Measurements from ENCODE around the gene LINGO3. TPM values are rescaled to one million over a fixed set of nuclear protein-coding genes. Genes with fewer than 3 reads are reported as not detected.
"Not testable (repeated sequence)": the region's sequence is repeated elsewhere in the genome, so short reads cannot be mapped to it uniquely, and the experiment has no call there.

LINGO3 gene
- total RNA-seq, 1 donor from 2014 or later = not detected

DNA sequence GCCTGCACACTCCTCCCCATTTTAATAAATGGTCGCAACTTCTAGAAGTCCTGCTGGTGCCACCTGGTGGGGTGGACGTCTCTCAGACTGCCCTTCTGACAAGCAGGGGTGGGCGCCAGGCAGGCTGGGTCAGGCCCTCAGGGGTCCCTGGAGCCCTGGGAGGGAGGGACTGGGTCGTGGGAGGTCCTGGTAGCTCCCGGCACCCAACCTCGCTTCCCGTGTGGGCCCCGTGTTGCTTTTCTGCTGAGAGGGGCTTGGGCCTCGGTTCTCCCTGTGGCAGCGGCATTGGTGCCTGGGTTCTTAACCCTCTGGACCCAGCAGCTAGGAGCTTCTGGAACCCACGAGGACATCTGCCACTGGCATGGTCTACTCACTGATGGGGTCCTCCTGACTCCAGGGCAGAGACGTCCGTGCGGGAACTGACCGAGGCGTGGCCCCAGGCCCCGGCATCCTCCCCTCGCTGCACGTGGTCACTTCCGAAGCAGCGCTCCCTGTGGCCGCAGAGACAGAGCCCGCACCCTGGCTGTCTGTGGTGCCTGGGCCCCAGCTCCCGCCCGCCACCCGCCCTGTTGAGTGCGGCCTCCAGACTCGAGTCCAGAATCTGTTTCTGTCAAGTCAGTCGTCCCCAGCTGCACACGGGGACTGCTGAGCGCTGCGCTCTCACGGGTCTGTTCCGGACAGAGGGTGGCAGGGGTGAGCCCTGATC lies 46.1 kb upstream of the LINGO3 start:
- DNase-seq (no peak), ATAC-seq (no peak)
- H3K27ac ChIP-seq = no peak overlapping the region
- no peaks in the 10 kb centered on the region for H3K27me3 ChIP-seq (ENCODE audit: low read depth)
- TF ChIP-seq, protein P1, sequence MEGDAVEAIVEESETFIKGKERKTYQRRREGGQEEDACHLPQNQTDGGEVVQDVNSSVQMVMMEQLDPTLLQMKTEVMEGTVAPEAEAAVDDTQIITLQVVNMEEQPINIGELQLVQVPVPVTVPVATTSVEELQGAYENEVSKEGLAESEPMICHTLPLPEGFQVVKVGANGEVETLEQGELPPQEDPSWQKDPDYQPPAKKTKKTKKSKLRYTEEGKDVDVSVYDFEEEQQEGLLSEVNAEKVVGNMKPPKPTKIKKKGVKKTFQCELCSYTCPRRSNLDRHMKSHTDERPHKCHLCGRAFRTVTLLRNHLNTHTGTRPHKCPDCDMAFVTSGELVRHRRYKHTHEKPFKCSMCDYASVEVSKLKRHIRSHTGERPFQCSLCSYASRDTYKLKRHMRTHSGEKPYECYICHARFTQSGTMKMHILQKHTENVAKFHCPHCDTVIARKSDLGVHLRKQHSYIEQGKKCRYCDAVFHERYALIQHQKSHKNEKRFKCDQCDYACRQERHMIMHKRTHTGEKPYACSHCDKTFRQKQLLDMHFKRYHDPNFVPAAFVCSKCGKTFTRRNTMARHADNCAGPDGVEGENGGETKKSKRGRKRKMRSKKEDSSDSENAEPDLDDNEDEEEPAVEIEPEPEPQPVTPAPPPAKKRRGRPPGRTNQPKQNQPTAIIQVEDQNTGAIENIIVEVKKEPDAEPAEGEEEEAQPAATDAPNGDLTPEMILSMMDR (IDR thresholded peaks at IDR 0.05) = no peak
- H3K4me3 ChIP-seq = no peak overlapping the region
- intact Hi-C loops (cut with DNase I) = no loop called here
- H3K4me1 ChIP-seq = no peaks in the 10 kb centered on the region
- H3K9me3 ChIP-seq = no peaks in the 10 kb centered on the region
- peaks cover 37% of the 10 kb centered on the region for H3K36me3 ChIP-seq

- no peaks in the 10 kb centered on the region for H3K27me3 ChIP-seq (ENCODE audit: low read depth)
- peaks cover 37% of the 10 kb centered on the region for H3K36me3 ChIP-seq
- no peak for DNase-seq
- H3K4me1 ChIP-seq = no peaks in the 10 kb centered on the region
- no peak overlapping the region for H3K4me3 ChIP-seq
- no peaks in the 10 kb centered on the region for H3K9me3 ChIP-seq
- TF ChIP-seq, protein P1 (IDR thresholded peaks at IDR 0.05) = no peak
- no peak overlapping the region for H3K27ac ChIP-seq
- ATAC-seq = peak in 1 of 2 donors; percentile 23
- intact Hi-C loops (cut with DNase I) = no loop called here
Observed at GRCh38 chr19:2353159-2353886, 45.4 kb upstream of the LINGO3 start.

DNA sequence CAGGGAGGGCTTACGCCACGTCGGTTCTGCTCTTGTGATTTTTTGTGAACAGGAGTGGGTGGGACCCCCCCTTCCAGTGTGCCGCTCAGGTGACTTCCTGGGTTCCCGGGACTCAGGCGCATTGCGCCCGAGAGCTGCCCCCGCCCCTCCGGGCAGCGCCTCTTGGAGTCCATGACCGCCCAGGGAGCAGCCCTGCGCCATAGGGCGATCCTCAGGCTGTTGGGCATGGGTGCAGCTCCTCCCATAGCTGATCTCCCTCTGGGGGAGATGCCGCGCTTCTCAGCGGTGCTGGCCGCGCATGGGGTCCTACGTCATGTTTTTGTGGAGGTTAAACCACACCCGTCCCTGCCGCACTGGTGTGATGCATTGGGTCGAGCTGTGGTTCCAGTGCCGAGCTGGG lies 44.2 kb upstream of the LINGO3 start:
- ATAC-seq (peak in 1 of 2 donors; percentile 10), DNase-seq (no peak)
- intact Hi-C loops (cut with DNase I) = no loop called here
- Histone ChIP-seq H3K9me3 (no peaks in the 10 kb centered on the region), H3K27ac (no peak overlapping the region), H3K4me1 (no peaks in the 10 kb centered on the region), H3K4me3 (no peak overlapping the region), H3K27me3 (ENCODE audit: low read depth) (no peaks in the 10 kb centered on the region), H3K36me3 (peaks cover 37% of the 10 kb centered on the region)
- TF ChIP-seq, protein P1 (IDR thresholded peaks at IDR 0.05) = no peak

GRCh38 chr19:2351591-2351990 lies 43.6 kb upstream of the LINGO3 start:
- Histone ChIP-seq H3K4me1 (no peaks in the 10 kb centered on the region), H3K9me3 (no peaks in the 10 kb centered on the region), H3K27ac (no peak overlapping the region), H3K4me3 (no peak overlapping the region), H3K27me3 (ENCODE audit: low read depth) (no peaks in the 10 kb centered on the region), H3K36me3 (peaks cover 37% of the 10 kb centered on the region)
- ATAC-seq = peak in 1 of 2 donors; percentile 16
- no peak for DNase-seq
- TF ChIP-seq, protein P1 (IDR thresholded peaks at IDR 0.05) = no peak
- intact Hi-C loops (cut with DNase I) = no loop called here

DNA sequence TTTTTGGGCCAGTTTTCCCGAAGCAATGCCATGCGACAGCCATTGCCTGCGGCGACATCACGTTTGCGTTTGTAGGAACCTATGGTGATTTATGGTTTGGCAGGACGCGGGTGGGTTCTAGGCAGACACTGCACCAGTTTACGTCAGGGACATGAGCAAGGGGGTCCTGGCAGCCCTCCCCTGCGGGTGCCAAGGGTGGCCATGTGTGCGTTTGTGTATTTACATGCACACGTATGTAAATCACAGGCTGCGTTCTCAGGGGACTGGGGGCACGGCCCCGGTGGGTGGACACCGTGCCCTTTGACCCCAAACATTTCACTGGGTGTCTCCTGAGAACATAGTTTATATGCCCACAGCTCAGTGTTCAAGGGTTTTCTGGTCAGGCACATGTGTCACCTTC lies 42.7 kb upstream of the LINGO3 start:
- no peaks in the 10 kb centered on the region for H3K27me3 ChIP-seq (ENCODE audit: low read depth)
- no peaks in the 10 kb centered on the region for H3K4me1 ChIP-seq
- TF ChIP-seq, protein P1 (IDR thresholded peaks at IDR 0.05) = no peak
- H3K9me3 ChIP-seq = no peaks in the 10 kb centered on the region
- peak; percentile 32 for DNase-seq
- H3K27ac ChIP-seq = no peak overlapping the region
- peaks cover 37% of the 10 kb centered on the region for H3K36me3 ChIP-seq
- no peak for ATAC-seq
- intact Hi-C loops (cut with DNase I) = no loop called here
- no peak overlapping the region for H3K4me3 ChIP-seq

DNA sequence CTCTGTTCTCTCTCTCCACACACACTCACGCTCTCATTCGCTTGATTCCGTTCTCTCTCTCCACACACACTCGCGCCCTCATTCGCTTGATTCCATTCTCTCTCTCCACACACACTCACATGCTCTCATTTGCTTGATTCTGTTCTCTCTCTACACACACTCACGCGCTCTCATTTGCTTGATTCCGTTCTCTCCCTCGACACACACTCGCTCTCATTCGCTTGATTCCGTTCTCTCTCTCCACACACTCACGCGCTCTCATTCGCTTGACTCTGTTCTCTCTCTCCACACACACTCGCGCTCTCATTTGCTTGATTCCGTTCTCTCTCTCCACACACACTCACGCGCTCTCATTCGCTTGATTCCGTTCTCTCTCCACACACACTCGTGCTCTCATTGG lies 41.9 kb upstream of the LINGO3 start:
- DNase-seq; ATAC-seq; H3K9me3 ChIP-seq; H3K4me1 ChIP-seq; H3K27ac ChIP-seq; H3K27me3 ChIP-seq (ENCODE audit: low read depth); intact Hi-C loops (cut with DNase I); H3K4me3 ChIP-seq: not testable (repeated sequence)
- peaks cover 40% of the 10 kb centered on the region for H3K36me3 ChIP-seq

All from lower lobe of right lung (tissue), 2 donors.